PC-3 (cell line): ENCODE data around the gene KAT2B. TPM values are rescaled to one million over a fixed set of nuclear protein-coding genes. Genes with fewer than 3 reads are reported as not detected.

Source experiments
- ATAC-seq: fragments of 200-7000 bp; cut with Tn5 transposase; 2 replicates; pipeline ENCODE4 v1.9.1; 2020; ENCODE audit warnings: mild to moderate bottlenecking, moderate library complexity
- BruUV-seq: library from RNA; stranded (reverse); fragments of 400-500 nt; replicated peaks from 2 replicates; lab custom pipeline; 2021; lab: Mats Ljungman, UMichigan
- CTCF ChIA-PET: fragments of 300-600 bp; sonication (Branson Sonifier 250); formaldehyde crosslinking; loops from one replicate; lab custom pipeline; 2022; ENCODE audit warnings: antibody characterized with exemption; lab: Charles Lee
- POLR2A ChIA-PET: fragments of 300-600 bp; sonication (Branson Sonifier 250); formaldehyde crosslinking; loops from one replicate; lab custom pipeline; 2022; ENCODE audit warnings: antibody characterized with exemption; ENCODE audit not compliant: unreplicated experiment; lab: Charles Lee
- DNase-seq: peaks from one replicate; pipeline ENCODE4 v3.0.0-alpha.2; 2015
- H2AFZ ChIP-seq: fragments of 300-600 bp; sonication (generic); 2 replicates; pipeline ENCODE4 v1.6.0; 2016; ENCODE audit warnings: antibody characterized with exemption, low read length
- H3F3A ChIP-seq: fragments of 300-600 bp; sonication (generic); one replicate; pipeline ENCODE4 v1.6.0; 2017; ENCODE audit warnings: antibody characterized with exemption, low read length, control low read depth, mild to moderate bottlenecking; ENCODE audit not compliant: unreplicated experiment
- H3K27ac ChIP-seq: fragments of 300-600 bp; sonication (generic); 2 replicates; pipeline ENCODE4 v1.5.1; 2016; ENCODE audit warnings: mild to moderate bottlenecking, low read length
- H3K27me3 ChIP-seq: fragments of 300-600 bp; sonication (generic); 2 replicates; pipeline ENCODE4 v1.6.1; 2016; ENCODE audit warnings: low read length, mixed read lengths
- H3K36me3 ChIP-seq: fragments of 300-600 bp; sonication (generic); 2 replicates; pipeline ENCODE4 v1.6.1; 2016; ENCODE audit warnings: low read depth, mixed run types, low read length, mixed read lengths
- H3K4me1 ChIP-seq: fragments of 300-600 bp; sonication (generic); 2 replicates; pipeline ENCODE4 v1.5.1; 2016; ENCODE audit warnings: low read length; ENCODE audit not compliant: insufficient read depth
- H3K4me2 ChIP-seq: fragments of 300-600 bp; sonication (generic); 2 replicates; pipeline ENCODE4 v1.6.0; 2016; ENCODE audit warnings: low read length
- H3K4me3 ChIP-seq: fragments of 300-600 bp; sonication (generic); 2 replicates; pipeline ENCODE4 v1.5.1; 2016; ENCODE audit warnings: mild to moderate bottlenecking, low read length, mixed read lengths
- H3K79me2 ChIP-seq: fragments of 300-600 bp; sonication (generic); 2 replicates; pipeline ENCODE4 v1.6.1; 2017; ENCODE audit warnings: low read length, mixed read lengths
- H3K9ac ChIP-seq: fragments of 300-600 bp; sonication (generic); 2 replicates; pipeline ENCODE4 v1.6.0; 2016; ENCODE audit warnings: mild to moderate bottlenecking, low read length
- H3K9me2 ChIP-seq: fragments of 300-600 bp; sonication (generic); replicated peaks from 2 replicates; pipeline ENCODE4 v1.6.1; 2016; ENCODE audit warnings: mixed run types, low read length, mixed read lengths
- H3K9me3 ChIP-seq: fragments of 300-600 bp; sonication (generic); 2 replicates; pipeline ENCODE4 v1.6.1; 2016; ENCODE audit warnings: low read length, mixed read lengths
- H4K20me1 ChIP-seq: fragments of 300-600 bp; sonication (generic); 2 replicates; pipeline ENCODE4 v1.6.1; 2016; ENCODE audit warnings: low read length, mixed read lengths
- EZH2 ChIP-seq: fragments of 300-600 bp; sonication (generic); IDR thresholded peaks from one replicate; pipeline ENCODE4 v1.6.1; 2017; ENCODE audit warnings: antibody characterized with exemption, mild to moderate bottlenecking, low read length; ENCODE audit not compliant: unreplicated experiment
- EZH2phosphoT487 ChIP-seq: fragments of 300-600 bp; sonication (generic); IDR thresholded peaks from 2 replicates; pipeline ENCODE4 v1.6.1; 2018; ENCODE audit warnings: mild to moderate bottlenecking, antibody characterized with exemption, low read length, borderline replicate concordance
- intact Hi-C: fragments of 100-400 bp; cut with micrococcal nuclease; formaldehyde crosslinking; loops from 2 replicates; pipeline ENCODE4 v1.9.0; 2023
- total RNA-seq: library from RNA; depleted of rRNA; stranded (reverse); fragments of >200 nt; gene quantifications from 2 replicates; pipeline ENCODE4 v1.2.3, GENCODE V29; 2014
- TF ChIP-seq, protein P1 (sequence below): fragments of 300-600 bp; sonication (generic); conservative IDR thresholded peaks from 2 replicates; pipeline ENCODE4 v1.5.1; 2017; ENCODE audit warnings: antibody characterized with exemption, low read depth, mild to moderate bottlenecking, low read length

The KAT2B gene
- total RNA-seq, 1 experiment from 2014 or later, result 11.9 TPM

DNA sequence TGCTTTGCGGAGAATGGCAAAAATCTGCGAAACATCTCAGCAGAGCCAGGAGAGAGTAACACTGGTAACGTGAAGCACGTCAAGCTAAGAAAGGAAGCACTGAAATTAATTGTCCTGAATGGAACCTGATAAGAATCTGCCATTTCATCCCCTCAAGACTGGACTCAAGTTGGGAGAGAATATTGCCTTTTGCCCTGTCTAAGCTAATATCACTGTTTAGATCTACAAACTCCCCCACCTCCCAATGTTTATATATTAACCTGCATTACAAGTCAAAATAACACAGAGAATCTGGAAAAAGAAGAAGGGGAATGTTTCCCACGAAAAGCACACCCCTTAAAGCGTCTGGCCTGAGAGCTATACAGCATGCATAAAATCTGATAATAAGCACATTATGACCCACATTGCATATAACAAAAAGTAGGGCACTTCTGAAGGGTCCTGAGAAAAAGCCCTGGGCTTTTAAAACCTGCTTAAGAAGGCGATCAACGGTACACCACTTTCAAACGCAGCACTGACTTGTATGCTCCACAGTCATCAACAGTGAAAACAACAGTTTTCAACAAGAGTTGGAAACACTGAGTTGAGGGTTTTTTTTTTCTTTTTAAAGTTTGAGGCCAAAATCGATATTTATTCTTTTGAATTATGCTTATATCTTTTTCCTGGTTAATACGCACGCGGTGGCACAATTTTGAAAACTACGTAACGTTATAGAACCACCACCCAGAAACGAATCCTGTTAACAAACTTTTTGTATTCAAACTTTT lies 1.4 kb upstream of the KAT2B start:
- Histone ChIP-seq H3K27me3 (no peaks in the 10 kb centered on the region), H3K9me2 (no peaks in the 10 kb centered on the region), H3F3A (no peaks in the 10 kb centered on the region), H3K27ac (no peak overlapping the region), H2AFZ (peak overlapping the region; percentile 91), H3K79me2 (no peaks in the 10 kb centered on the region), H3K4me1 (peaks cover 19% of the 10 kb centered on the region; the same call in 1 of the 2 replicates), H3K4me3 (peak overlapping the region; percentile 83), H3K4me2 (peak overlapping the region; percentile 92), H3K9ac (peak overlapping the region; percentile 23; the same call in 1 of the 2 replicates), H3K36me3 (no peaks in the 10 kb centered on the region), H3K9me3 (no peaks in the 10 kb centered on the region), H4K20me1 (no peaks in the 10 kb centered on the region)
- CTCF ChIA-PET, result interaction anchor here (0.6 to 0.7 kb wide), 2 partner anchors 122 to 1445 kb away, joined by 3 to 4 read pairs; no protein-coding TSS in a partner anchor
- DNase-seq, result peak; percentile 20
- no peak for ATAC-seq
- POLR2A ChIA-PET, result interaction anchor here (0.6 kb wide), 1 partner anchor 11 kb away, joined by 5 read pairs; no protein-coding TSS in a partner anchor
- TF ChIP-seq, protein P1, sequence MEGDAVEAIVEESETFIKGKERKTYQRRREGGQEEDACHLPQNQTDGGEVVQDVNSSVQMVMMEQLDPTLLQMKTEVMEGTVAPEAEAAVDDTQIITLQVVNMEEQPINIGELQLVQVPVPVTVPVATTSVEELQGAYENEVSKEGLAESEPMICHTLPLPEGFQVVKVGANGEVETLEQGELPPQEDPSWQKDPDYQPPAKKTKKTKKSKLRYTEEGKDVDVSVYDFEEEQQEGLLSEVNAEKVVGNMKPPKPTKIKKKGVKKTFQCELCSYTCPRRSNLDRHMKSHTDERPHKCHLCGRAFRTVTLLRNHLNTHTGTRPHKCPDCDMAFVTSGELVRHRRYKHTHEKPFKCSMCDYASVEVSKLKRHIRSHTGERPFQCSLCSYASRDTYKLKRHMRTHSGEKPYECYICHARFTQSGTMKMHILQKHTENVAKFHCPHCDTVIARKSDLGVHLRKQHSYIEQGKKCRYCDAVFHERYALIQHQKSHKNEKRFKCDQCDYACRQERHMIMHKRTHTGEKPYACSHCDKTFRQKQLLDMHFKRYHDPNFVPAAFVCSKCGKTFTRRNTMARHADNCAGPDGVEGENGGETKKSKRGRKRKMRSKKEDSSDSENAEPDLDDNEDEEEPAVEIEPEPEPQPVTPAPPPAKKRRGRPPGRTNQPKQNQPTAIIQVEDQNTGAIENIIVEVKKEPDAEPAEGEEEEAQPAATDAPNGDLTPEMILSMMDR, result no peak
- no peak for TF ChIP-seq EZH2phosphoT487
- no peak for TF ChIP-seq EZH2
- intact Hi-C loops, result loop anchor here (1.0 kb wide), 2 partner anchors 92 to 147 kb away; partner anchors contain the start of genes RAB5A and SGO1
- TSS peak; percentile 49 for BruUV-seq

DNA sequence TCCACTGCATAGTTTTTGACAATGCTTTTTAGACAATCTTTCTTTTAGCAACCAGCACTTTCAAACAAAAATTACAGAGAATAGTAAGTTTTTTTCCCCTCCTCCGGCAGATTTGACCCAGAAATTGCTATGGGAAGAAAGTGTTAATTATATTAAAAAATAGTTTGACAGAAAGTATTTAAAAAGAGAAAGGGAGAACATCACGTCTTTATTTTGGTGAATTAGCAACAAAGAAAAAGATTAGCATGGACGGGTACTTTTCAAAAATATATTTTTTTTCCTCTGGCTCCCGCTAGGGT lies 831 bp upstream of the KAT2B start:
- Histone ChIP-seq H3K27ac (no peak overlapping the region), H3K4me1 (peaks cover 19% of the 10 kb centered on the region; the same call in 1 of the 2 replicates)
- POLR2A ChIA-PET, result no interaction called here

More for the DNA sequence above, 831 bp upstream of the KAT2B start:
- CTCF ChIA-PET, result interaction anchor here (1.0 kb wide), 1 partner anchor 147 kb away, joined by 3 read pairs; no protein-coding TSS in a partner anchor
- Histone ChIP-seq H3K36me3 (no peaks in the 10 kb centered on the region), H3K27me3 (no peaks in the 10 kb centered on the region), H4K20me1 (no peaks in the 10 kb centered on the region), H3K79me2 (no peaks in the 10 kb centered on the region), H3F3A (no peaks in the 10 kb centered on the region), H3K4me3 (peak overlapping the region; percentile 83), H3K9me2 (no peaks in the 10 kb centered on the region), H3K4me2 (peak overlapping the region; percentile 92), H2AFZ (peak overlapping the region; percentile 91), H3K9ac (peak overlapping the region; percentile 23; the same call in 1 of the 2 replicates), H3K9me3 (no peaks in the 10 kb centered on the region)
- BruUV-seq, result no TSS peak
- intact Hi-C loops, result loop anchor here (1.0 kb wide), 2 partner anchors 92 to 147 kb away; partner anchors contain the start of genes RAB5A and SGO1
- ATAC-seq (no peak), DNase-seq (no peak)
- TF ChIP-seq EZH2phosphoT487 (no peak), EZH2 (no peak)
- TF ChIP-seq, protein P1, result no peak
